HG02798 (cell line): Measurements from ENCODE around the gene NBPF3.
"Not testable (repeated sequence)": the region's sequence is repeated elsewhere in the genome, so short reads cannot be mapped to it uniquely, and the experiment has no call there.

Source experiments
- ATAC-seq: cut with Tn5 transposase; IDR thresholded peaks from one replicate; pipeline ENCODE4 v1.9.1; 2021; ENCODE audit warnings: mild to moderate bottlenecking; ENCODE audit not compliant: unreplicated experiment, poor library complexity

NBPF3 gene, protein sequence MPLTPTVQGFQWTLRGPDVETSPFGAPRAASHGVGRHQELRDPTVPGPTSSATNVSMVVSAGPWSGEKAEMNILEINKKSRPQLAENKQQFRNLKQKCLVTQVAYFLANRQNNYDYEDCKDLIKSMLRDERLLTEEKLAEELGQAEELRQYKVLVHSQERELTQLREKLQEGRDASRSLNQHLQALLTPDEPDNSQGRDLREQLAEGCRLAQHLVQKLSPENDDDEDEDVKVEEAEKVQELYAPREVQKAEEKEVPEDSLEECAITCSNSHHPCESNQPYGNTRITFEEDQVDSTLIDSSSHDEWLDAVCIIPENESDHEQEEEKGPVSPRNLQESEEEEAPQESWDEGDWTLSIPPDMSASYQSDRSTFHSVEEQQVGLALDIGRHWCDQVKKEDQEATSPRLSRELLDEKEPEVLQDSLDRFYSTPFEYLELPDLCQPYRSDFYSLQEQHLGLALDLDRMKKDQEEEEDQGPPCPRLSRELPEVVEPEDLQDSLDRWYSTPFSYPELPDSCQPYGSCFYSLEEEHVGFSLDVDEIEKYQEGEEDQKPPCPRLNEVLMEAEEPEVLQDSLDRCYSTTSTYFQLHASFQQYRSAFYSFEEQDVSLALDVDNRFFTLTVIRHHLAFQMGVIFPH

DNA sequence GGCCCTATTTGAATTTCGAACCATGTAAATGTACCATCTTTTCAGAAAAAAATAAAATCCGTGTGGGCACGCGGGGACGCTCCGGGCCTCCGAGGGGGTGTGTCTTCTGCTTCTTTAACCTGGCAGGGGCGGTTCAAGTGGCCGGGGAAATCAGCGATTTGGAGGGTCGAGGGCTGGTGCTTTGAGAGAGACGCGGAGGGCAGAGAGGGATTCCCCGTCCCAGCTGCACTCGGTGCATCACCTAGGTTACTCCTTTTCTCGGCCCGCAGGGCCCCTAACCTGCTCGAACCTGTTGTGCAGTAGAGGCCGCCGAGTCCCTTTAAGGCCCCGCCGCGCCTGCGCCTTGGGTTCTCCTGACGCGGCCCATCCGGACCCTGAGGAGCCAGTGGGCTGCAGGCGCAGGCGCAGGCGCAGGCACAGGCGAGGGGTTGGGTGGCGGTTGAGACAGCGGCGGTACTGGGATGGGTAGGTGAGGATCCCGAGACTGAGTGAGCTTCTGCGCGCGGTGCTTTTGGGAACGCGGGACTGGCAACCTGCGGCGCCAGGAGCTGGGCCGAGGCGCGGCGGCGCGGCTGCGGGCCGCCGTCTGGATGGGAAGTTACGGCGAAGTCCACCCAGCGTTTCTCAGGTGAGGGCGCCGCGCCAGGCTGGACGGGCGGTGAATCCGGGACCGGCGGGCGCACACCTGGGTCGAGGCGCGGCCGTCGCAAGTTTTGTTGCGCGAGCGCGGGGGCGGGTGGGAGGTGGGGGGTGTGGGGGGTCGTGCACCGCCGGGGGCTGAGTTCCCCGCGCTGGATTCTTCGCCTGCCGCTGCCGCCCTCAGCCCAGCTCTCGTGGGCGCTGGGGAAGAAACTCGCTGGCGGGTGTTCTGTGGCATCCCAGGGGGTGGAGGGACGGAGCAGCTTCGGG, at the start of gene NBPF3:
Gene NBPF3 (plus strand): TSS at position 417 of the 909 bp plus-strand sequence. CDS start 4,950 bp downstream, outside the sequence.
- peak; percentile 87 for ATAC-seq

GRCh38 chr1:21391497-21391896, 48.4 kb upstream of the NBPF3 start:
- no peak for ATAC-seq

DNA sequence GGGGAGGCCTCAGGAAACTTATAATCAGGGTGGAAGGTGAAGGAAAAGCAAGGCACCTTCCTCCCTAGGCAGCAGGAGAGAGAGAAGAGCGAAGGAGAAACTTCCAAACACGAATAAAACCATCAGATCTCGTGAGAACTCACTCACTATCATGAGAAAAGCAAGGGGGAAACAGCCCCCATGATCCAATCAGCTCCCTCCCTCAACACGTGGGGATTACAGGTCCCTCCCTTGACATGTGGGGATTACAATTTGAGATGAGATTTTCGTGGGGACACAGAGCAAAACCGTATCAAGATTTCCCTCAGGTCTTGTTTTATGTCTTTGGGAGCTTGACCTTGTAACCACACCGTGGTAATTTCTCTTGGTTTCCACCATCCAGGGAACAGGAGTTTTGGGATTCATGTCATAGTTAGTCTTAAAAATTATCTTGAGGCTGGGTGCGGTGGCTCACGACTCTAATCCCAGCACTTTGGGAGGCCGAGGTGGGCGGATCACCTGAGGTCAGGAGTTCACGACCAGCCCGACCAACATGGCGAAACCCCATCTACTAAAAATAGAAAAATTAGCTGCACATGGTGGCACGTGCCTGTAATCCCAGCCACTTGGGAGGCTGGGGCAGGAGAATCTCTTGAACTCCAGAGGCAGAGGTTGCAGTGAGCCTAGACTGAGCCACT, 47.2 kb upstream of the NBPF3 start:
- ATAC-seq = no peak

GRCh38 chr1:21396516-21396915, 43.4 kb upstream of the NBPF3 start:
- ATAC-seq = no peak

GRCh38 chr1:21397813-21398188, 42.1 kb upstream of the NBPF3 start:
- ATAC-seq = no peak

- ATAC-seq = not testable (repeated sequence)
These were observed 38.1 kb upstream of the NBPF3 start for GRCh38 chr1:21401726-21402346.

- no peak for ATAC-seq
These were observed 33.3 kb upstream of the NBPF3 start for GRCh38 chr1:21406659-21407058.

- not testable (repeated sequence) for ATAC-seq
These were observed 30.0 kb upstream of the NBPF3 start for GRCh38 chr1:21409897-21410296.

DNA sequence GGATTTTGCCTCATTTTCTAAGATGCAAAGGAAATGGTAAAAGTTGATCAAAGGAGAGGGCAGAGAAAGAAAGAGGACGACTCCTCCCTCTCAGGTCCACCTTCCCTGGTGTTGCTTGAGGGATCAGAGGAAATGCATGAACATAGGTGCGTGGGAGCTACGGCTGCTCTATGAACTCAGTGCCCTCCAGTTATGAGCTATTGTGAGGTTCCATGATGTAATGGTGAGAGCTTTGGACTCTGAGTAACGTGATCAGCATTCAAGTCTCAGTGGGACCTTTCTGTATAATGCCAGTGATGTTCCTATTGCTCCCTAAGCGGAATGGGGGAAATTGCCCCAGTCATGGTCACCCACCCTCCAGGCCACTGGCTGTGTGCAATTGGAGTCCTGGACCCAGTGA, 25.9 kb upstream of the NBPF3 start:
- ATAC-seq = no peak

GRCh38 chr1:21420378-21420777, 19.6 kb upstream of the NBPF3 start:
- not testable (repeated sequence) for ATAC-seq

DNA sequence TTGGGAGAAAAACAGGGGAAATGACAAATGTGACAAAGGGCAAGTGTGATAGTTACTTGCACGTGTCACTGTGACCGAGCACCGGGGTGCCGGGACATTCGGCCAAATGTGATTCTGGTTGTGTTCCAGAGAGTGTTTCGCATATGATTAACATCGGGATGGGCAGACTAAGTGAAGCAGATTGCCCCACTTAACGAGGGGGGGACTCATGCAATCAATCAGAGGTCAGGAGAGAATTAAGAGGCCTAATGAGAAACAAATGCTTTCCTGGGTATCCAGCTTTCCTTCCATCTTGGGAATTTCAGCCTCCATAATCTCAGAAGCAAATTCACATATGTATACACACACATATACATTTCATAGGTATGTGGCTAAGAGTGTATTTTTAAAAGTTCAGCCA, 18.6 kb upstream of the NBPF3 start:
- ATAC-seq = not testable (repeated sequence)

- not testable (repeated sequence) for ATAC-seq
These were observed 12.0 kb upstream of the NBPF3 start for GRCh38 chr1:21427798-21428480.

- ATAC-seq = not testable (repeated sequence)
These were observed 11.4 kb upstream of the NBPF3 start for GRCh38 chr1:21428481-21429073.

- ATAC-seq = not testable (repeated sequence)
These were observed 10.7 kb upstream of the NBPF3 start for GRCh38 chr1:21429210-21429609.

GRCh38 chr1:21430875-21431274, 9.1 kb upstream of the NBPF3 start:
- ATAC-seq = not testable (repeated sequence)

GRCh38 chr1:21434394-21434793, 5.5 kb upstream of the NBPF3 start:
- ATAC-seq = no peak

- no peak for ATAC-seq
These were observed 4.1 kb upstream of the NBPF3 start for GRCh38 chr1:21435646-21436487.
